H1 (cell line): ENCODE data around the gene OBSL1. TPM values are rescaled to one million over a fixed set of nuclear protein-coding genes. Genes with fewer than 3 reads are reported as not detected.

ENCODE experiments used
- CTCF ChIA-PET: fragments of 300-600 bp; sonication (Branson Sonifier 250); formaldehyde crosslinking; loops from one replicate; lab custom pipeline; 2021; ENCODE audit not compliant: partially characterized antibody; lab: Charles Lee
- POLR2A ChIA-PET: fragments of 300-600 bp; sonication (Branson Sonifier 250); formaldehyde crosslinking; loops from one replicate; lab custom pipeline; 2021; ENCODE audit warnings: inconsistent platforms; ENCODE audit not compliant: partially characterized antibody; lab: Charles Lee
- DNase-seq, 2 experiments: peaks; one replicate each; pipeline versions ENCODE4 v3.0.0 to v3.0.0-alpha.2; 2010 to 2022; ENCODE audit warnings: low spot score in 2 of 2, low read depth in 1 of 2, mixed read lengths in 1 of 2
- FAIRE-seq: peaks from 2 replicates; lab custom pipeline; 2011; peaks lifted over from hg19 to GRCh38; lab: Jason Lieb, UNC
- H2AFZ ChIP-seq: 2 replicates; pipeline ENCODE4 v1.8.1; 2012; ENCODE audit warnings: low read length, inconsistent platforms
- H2AK5ac ChIP-seq: 2 replicates; pipeline ENCODE4 v1.6.1; 2013; ENCODE audit warnings: low read depth, low read length
- H2BK120ac ChIP-seq: replicated peaks from 2 replicates; pipeline ENCODE3; 2013; ENCODE audit warnings: low read depth, low read length, inconsistent platforms
- H2BK12ac ChIP-seq: 2 replicates; pipeline ENCODE4 v1.6.1; 2013; ENCODE audit warnings: low read depth, low read length
- H2BK15ac ChIP-seq: 2 replicates; pipeline ENCODE4 v1.6.1; 2013; ENCODE audit warnings: low read length
- H2BK20ac ChIP-seq: 2 replicates; pipeline ENCODE4 v1.6.1; 2013; ENCODE audit warnings: low read length
- H2BK5ac ChIP-seq: 2 replicates; pipeline ENCODE4 v1.6.1; 2013; ENCODE audit warnings: low read depth, low read length
- H3K14ac ChIP-seq: 2 replicates; pipeline ENCODE4 v1.6.1; 2013; ENCODE audit warnings: inconsistent platforms; ENCODE audit not compliant: insufficient read length
- H3K18ac ChIP-seq: 2 replicates; pipeline ENCODE4 v1.6.1; 2013; ENCODE audit warnings: low read length; ENCODE audit errors: extremely low read depth
- H3K23ac ChIP-seq: 2 replicates; pipeline ENCODE4 v1.6.1; 2013; ENCODE audit warnings: inconsistent platforms; ENCODE audit not compliant: insufficient read length
- H3K23me2 ChIP-seq: 2 replicates; pipeline ENCODE4 v1.6.1; 2013; ENCODE audit warnings: low read depth, low read length
- H3K27ac ChIP-seq: 2 replicates; pipeline ENCODE4 v1.6.1; 2011; ENCODE audit warnings: low read depth, low read length, inconsistent platforms
- H3K27me3 ChIP-seq, 4 experiments: replicated peaks in 1 of 4; 1 replicate in 1 of 4; 2 replicates in 3 of 4; pipeline versions ENCODE4 v1.6.1 to v1.8.1; 2011 to 2013; ENCODE audit warnings: low read length in 3 of 4, mild to moderate bottlenecking in 3 of 4, inconsistent platforms in 2 of 4, mixed read lengths in 2 of 4, moderate library complexity in 1 of 4; ENCODE audit not compliant: control insufficient read depth in 3 of 4, insufficient read depth in 3 of 4; ENCODE audit errors: extremely low read depth in 1 of 4
- H3K36me3 ChIP-seq, 4 experiments: 2 replicates each; pipeline versions ENCODE4 v1.6.1 to v1.8.1; 2011 to 2013; ENCODE audit warnings: mild to moderate bottlenecking in 4 of 4, low read length in 3 of 4, moderate library complexity in 2 of 4, control low read depth in 1 of 4, inconsistent platforms in 1 of 4; ENCODE audit not compliant: insufficient read depth in 4 of 4, control insufficient read depth in 2 of 4
- H3K4ac ChIP-seq: replicated peaks from 2 replicates; pipeline ENCODE3; 2013; ENCODE audit warnings: low read length, low read depth, mixed read lengths, inconsistent platforms; ENCODE audit not compliant: insufficient read length
- H3K4me1 ChIP-seq, 4 experiments: replicated peaks in 1 of 4; 1 replicate in 1 of 4; 2 replicates in 3 of 4; pipeline versions ENCODE4 v1.6.1 to v1.8.1; 2011 to 2013; ENCODE audit warnings: low read length in 3 of 4, inconsistent platforms in 2 of 4, mixed read lengths in 1 of 4; ENCODE audit not compliant: insufficient read depth in 4 of 4, control insufficient read depth in 3 of 4
- H3K4me2 ChIP-seq, 2 experiments: 2 replicates each; pipeline versions ENCODE4 v1.6.1 to v1.8.1; 2011 to 2013; ENCODE audit warnings: low read depth in 2 of 2, low read length in 2 of 2, control low read depth in 1 of 2, inconsistent platforms in 1 of 2, mild to moderate bottlenecking in 1 of 2; ENCODE audit not compliant: insufficient read depth in 1 of 2
- H3K4me3 ChIP-seq, 4 experiments: fragments of 200-600, 300-600 bp in 1 of 4; sonication (generic), shearing (Covaris generic), sonication (Bioruptor Twin) in 1 of 4; 2 replicates each; pipeline versions ENCODE4 v1.5.1 to v1.8.1; 2011 to 2016; ENCODE audit warnings: low read length in 4 of 4, low read depth in 3 of 4, control low read depth in 2 of 4, inconsistent platforms in 2 of 4, mild to moderate bottlenecking in 2 of 4, mixed read lengths in 1 of 4, moderate library complexity in 1 of 4; ENCODE audit not compliant: insufficient read depth in 2 of 4; ENCODE audit errors: extremely low read depth in 1 of 4
- H3K56ac ChIP-seq: replicated peaks from 2 replicates; pipeline ENCODE3; 2013; ENCODE audit warnings: low read depth, mild to moderate bottlenecking, mixed read lengths, low read length, inconsistent platforms; ENCODE audit not compliant: insufficient read length
- H3K79me1 ChIP-seq: 2 replicates; pipeline ENCODE4 v1.6.1; 2013; ENCODE audit warnings: low read depth, low read length, control low read depth
- H3K79me2 ChIP-seq, 2 experiments: 2 replicates each; pipeline versions ENCODE4 v1.6.1 to v1.8.1; 2012 to 2013; ENCODE audit warnings: low read length in 2 of 2, mild to moderate bottlenecking in 2 of 2, inconsistent platforms in 1 of 2; ENCODE audit not compliant: insufficient read depth in 2 of 2, control insufficient read depth in 1 of 2
- H3K9ac ChIP-seq, 4 experiments: replicated peaks in 1 of 4; 1 replicate in 1 of 4; 2 replicates in 3 of 4; pipeline versions ENCODE4 v1.6.1 to v1.8.1; 2011 to 2013; ENCODE audit warnings: low read depth in 3 of 4, low read length in 3 of 4, control low read depth in 2 of 4, mild to moderate bottlenecking in 2 of 4, moderate library complexity in 2 of 4, inconsistent platforms in 1 of 4; ENCODE audit errors: extremely low read depth in 1 of 4
- H3K9me3 ChIP-seq, 2 experiments: 2 replicates each; pipeline versions ENCODE4 v1.6.1 to v1.8.1; 2012 to 2013; ENCODE audit warnings: mild to moderate bottlenecking in 2 of 2, moderate library complexity in 2 of 2, control low read depth in 1 of 2, inconsistent platforms in 1 of 2, low read depth in 1 of 2, low read length in 1 of 2, mixed read lengths in 1 of 2; ENCODE audit not compliant: insufficient read depth in 2 of 2
- H4K20me1 ChIP-seq, 2 experiments: replicated peaks in 1 of 2; 2 replicates each; pipeline versions ENCODE3 to v1.8.1; 2011 to 2013; ENCODE audit warnings: inconsistent platforms in 2 of 2, low read length in 2 of 2, mild to moderate bottlenecking in 1 of 2; ENCODE audit not compliant: insufficient read depth in 2 of 2, control insufficient read depth in 1 of 2
- H4K5ac ChIP-seq: 2 replicates; pipeline ENCODE4 v1.6.1; 2013; ENCODE audit warnings: low read length, low read depth, mixed read lengths, inconsistent platforms; ENCODE audit not compliant: insufficient read length
- H4K8ac ChIP-seq: 2 replicates; pipeline ENCODE4 v1.8.0; 2013; ENCODE audit warnings: mild to moderate bottlenecking, moderate library complexity, low read length, inconsistent platforms; ENCODE audit not compliant: insufficient read depth; ENCODE audit errors: extremely low read depth
- H4K91ac ChIP-seq: replicated peaks from 2 replicates; pipeline ENCODE3; 2013; ENCODE audit warnings: low read length, mixed read lengths, inconsistent platforms; ENCODE audit not compliant: insufficient read length
- FOSL1 ChIP-seq: IDR thresholded peaks from 2 replicates; pipeline ENCODE4 v1.6.1; 2011; ENCODE audit warnings: mild to moderate bottlenecking, low read depth, low read length, moderate library complexity; ENCODE audit not compliant: insufficient read depth
- GTF2F1 ChIP-seq: IDR thresholded peaks from 2 replicates; pipeline ENCODE4 v1.6.1; 2012; ENCODE audit warnings: low read depth, low read length, improper control_type of control experiment, borderline replicate concordance
- MAX ChIP-seq: IDR thresholded peaks from 2 replicates; pipeline ENCODE4 v1.6.1; 2012; ENCODE audit warnings: inconsistent platforms
- POLR2AphosphoS5 ChIP-seq: IDR thresholded peaks from 2 replicates; pipeline ENCODE4 v1.6.1; 2011; ENCODE audit warnings: low read depth, low read length
- POU5F1 ChIP-seq: IDR thresholded peaks from 2 replicates; pipeline ENCODE4 v1.6.1; 2011; ENCODE audit warnings: low read depth, mild to moderate bottlenecking, low read length, moderate library complexity
- RAD21 ChIP-seq, 2 experiments: IDR thresholded peaks in 1 of 2; conservative IDR thresholded peaks in 1 of 2; 2 replicates each; pipeline ENCODE4 v1.6.1; 2011; ENCODE audit warnings: low read depth in 2 of 2, low read length in 2 of 2, improper control_type of control experiment in 1 of 2, inconsistent platforms in 1 of 2, mild to moderate bottlenecking in 1 of 2, moderate library complexity in 1 of 2
- TEAD4 ChIP-seq: IDR thresholded peaks from 2 replicates; pipeline ENCODE4 v1.6.1; 2012; ENCODE audit warnings: low read depth, low read length, inconsistent platforms, mixed read lengths
- WGBS, 2 experiments: shearing (Covaris generic) in 1 of 2; methylation state at CpG; one replicate each; pipeline versions ENCODE4 v1.1.6 to v1.1.7; 2013 to 2015; ENCODE audit warnings: low lambda C conversion rate in 2 of 2, mixed read lengths in 2 of 2, inconsistent platforms in 1 of 2, low coverage in 1 of 2, missing lambda C conversion rate in 1 of 2; ENCODE audit not compliant: insufficient replicate concordance in 2 of 2, insufficient coverage in 1 of 2, insufficient read length in 1 of 2; ENCODE audit errors: extremely low coverage in 1 of 2, missing lambda C conversion rate in 1 of 2; 5-methylcytosine and 5-hydroxymethylcytosine counted together
- polyA plus RNA-seq, 7 experiments: library from polyadenylated mRNA; depleted of rRNA in 3 of 7; stranded (reverse) in 5 of 7; unstranded in 2 of 7; fragments of >200 nt in 5 of 7; fragments of 200-250 nt in 2 of 7; gene quantifications; 1 replicate in 5 of 7; 2 replicates in 1 of 7; 4 replicates in 1 of 7; pipeline versions ENCODE4 v1.2.1 to v1.2.3, GENCODE V29; 2011 to 2013; ENCODE audit warnings: missing spikeins in 2 of 7, mixed read lengths in 2 of 7
- total RNA-seq: library from RNA; stranded (reverse); fragmentation: NEBNext Ultra II Directional; extraction: Animal tissue kit (Norgen Biotek cat#: 25700); gene quantifications from 2 replicates; pipeline ENCODE4 v1.2.1, GENCODE V29; 2021
- TF ChIP-seq, protein P1 (sequence below): IDR thresholded peaks from 2 replicates; pipeline ENCODE4 v1.6.1; 2012; ENCODE audit warnings: inconsistent platforms

The OBSL1 gene
- total and polyA plus RNA-seq, 2 of the 8 experiments (the other 6 are each of a cell fraction or from before 2014, with no cell fraction given), result 116 to 127 TPM

DNA sequence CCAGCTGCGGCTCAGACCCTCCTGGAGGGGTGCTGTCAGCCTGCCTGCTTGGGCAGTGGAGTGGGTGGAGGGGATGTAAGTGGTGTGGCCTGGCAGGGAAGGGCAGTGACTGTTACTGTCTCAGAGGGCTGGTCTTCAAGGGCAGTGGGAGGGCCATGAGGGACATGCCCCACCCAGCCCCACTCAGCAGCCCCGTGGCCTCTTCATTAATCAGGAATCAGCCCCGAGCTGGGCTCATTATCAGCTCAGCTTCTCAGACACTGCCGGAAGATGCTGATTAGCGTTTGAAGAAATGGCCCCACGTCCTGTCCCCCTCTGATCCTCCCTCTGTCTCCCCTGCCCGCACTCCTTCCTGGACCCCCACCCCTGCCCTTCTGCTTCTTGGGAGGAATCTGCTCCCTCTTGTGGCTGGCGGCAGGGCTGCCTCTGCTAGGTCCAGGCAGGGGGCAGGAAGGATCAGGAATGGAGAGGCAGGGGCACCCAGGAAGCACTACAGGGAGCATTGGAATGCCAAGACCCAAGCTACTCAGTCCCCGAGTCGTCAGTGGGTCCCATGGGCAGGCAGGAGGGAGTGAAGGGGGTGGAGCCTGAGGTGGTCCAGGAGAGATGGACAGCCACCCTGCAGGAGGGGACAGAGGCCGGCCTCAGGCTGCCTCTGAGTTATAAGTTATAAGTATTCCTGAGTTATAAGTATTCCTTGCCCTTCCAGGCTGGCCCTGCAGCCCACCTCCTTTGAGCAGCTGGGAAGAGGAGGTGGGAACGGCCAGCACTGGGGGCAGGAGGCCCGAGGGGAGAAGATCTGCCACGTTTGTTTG lies 50.1 kb downstream of the OBSL1 start:
- no peak overlapping the region for H3K4ac ChIP-seq
- H2AFZ ChIP-seq, result no peak overlapping the region
- no peak overlapping the region for H3K56ac ChIP-seq
- no peaks in the 10 kb centered on the region for H3K79me1 ChIP-seq
- H4K5ac ChIP-seq, result peak overlapping the region; percentile 38
- peak overlapping the region; percentile 16; the same call in 1 of the 2 replicates for H2BK5ac ChIP-seq
- H3K36me3 ChIP-seq, result no peaks in the 10 kb centered on the region
- peak overlapping the region; percentile 81 to 92 for H3K4me2 ChIP-seq
- H2BK12ac ChIP-seq, result peak overlapping the region; percentile 97; the same call in 1 of the 2 replicates
- CTCF ChIA-PET, result interaction anchor here (1.0 to 113.1 kb wide), 12 partner anchors 8 to 223 kb away, joined by 3 to 7248 read pairs (median 16); partner anchors contain the start of genes ASIC4, DES, DNPEP and GMPPA
- H3K4me1 ChIP-seq, result peaks cover 0 to 28% (median 19%) of the 10 kb centered on the region in 4 experiments; a peak in 6 of 7 replicates
- H3K18ac ChIP-seq, result peak overlapping the region; percentile 40; the same call in 1 of the 2 replicates
- H3K14ac ChIP-seq, result no peak overlapping the region
- no peak overlapping the region for H3K27ac ChIP-seq
- no peaks in the 10 kb centered on the region for H3K79me2 ChIP-seq
- H3K23ac ChIP-seq, result no peak overlapping the region
- H2AK5ac ChIP-seq, result peak overlapping the region; percentile 45; the same call in 1 of the 2 replicates
- H4K20me1 ChIP-seq, result peaks cover 0 to 2% of the 10 kb centered on the region in 2 experiments
- H3K23me2 ChIP-seq, result peaks cover 2% of the 10 kb centered on the region; the same call in 1 of the 2 replicates
- peak overlapping the region in 1 of 4 experiments; percentile 63; a peak in 1 of 8 replicates for H3K4me3 ChIP-seq
- no peak overlapping the region for H2BK120ac ChIP-seq
- H2BK20ac ChIP-seq, result peak overlapping the region; percentile 82; the same call in 1 of the 2 replicates
- FAIRE-seq, result no peak
- peak in 1 of 2 experiments; percentile 86 for DNase-seq
- peaks cover 0 to 14% (median 4%) of the 10 kb centered on the region in 4 experiments; a peak in 3 of 7 replicates for H3K27me3 ChIP-seq
- H2BK15ac ChIP-seq, result peak overlapping the region; percentile 51; the same call in 1 of the 2 replicates
- H4K91ac ChIP-seq, result peak overlapping the region; percentile 88
- POLR2A ChIA-PET, result interaction anchor here (0.6 to 5.5 kb wide), 9 partner anchors 10 to 36 kb away, joined by 3 to 36 read pairs (median 6); partner anchors contain the start of gene GMPPA
- WGBS, 2 experiments, result 20% methylated on average over 13 of the region's 14 CpGs; no CpG with 5 or more reads in 1 of the 2 experiments
- no peak overlapping the region for H4K8ac ChIP-seq
- H3K9ac ChIP-seq, result no peak overlapping the region
- H3K9me3 ChIP-seq, result no peaks in the 10 kb centered on the region
- TF ChIP-seq POU5F1, result no peak
- peak; percentile 64 to 79 for TF ChIP-seq RAD21 (IDR thresholded peaks at IDR 0.05 in 1 of 2, conservative IDR thresholded peaks at IDR 0.05 in 1 of 2; ENCODE audit: low read depth in 2 of 2, low read length in 2 of 2)
- peak; percentile 57; the same call in 1 of the 2 replicates for TF ChIP-seq TEAD4
- TF ChIP-seq GTF2F1, result no peak
- peak; percentile 57 for TF ChIP-seq MAX
- no peak for TF ChIP-seq POLR2AphosphoS5
- no peak for TF ChIP-seq FOSL1
- TF ChIP-seq, protein P1, sequence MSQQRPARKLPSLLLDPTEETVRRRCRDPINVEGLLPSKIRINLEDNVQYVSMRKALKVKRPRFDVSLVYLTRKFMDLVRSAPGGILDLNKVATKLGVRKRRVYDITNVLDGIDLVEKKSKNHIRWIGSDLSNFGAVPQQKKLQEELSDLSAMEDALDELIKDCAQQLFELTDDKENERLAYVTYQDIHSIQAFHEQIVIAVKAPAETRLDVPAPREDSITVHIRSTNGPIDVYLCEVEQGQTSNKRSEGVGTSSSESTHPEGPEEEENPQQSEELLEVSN, result 0 out of 2 replicates have a peak, but pooled peaks have one; percentile 9
